ENCODE measurements around the gene BIRC3.

The BIRC3 gene

GRCh38 chr11:102385085-102386007 is 68.1 kb downstream of the BIRC3 start:
- Histone ChIP-seq H3K79me1 (ENCODE audit: low read length) (no peaks in the 10 kb centered on the region), H3K9me3 (ENCODE audit: insufficient read depth, low read depth, low read length) (no peaks in the 10 kb centered on the region), H3K9ac (ENCODE audit: low read length) (no peak overlapping the region), H3K18ac (ENCODE audit: low read length) (no peak overlapping the region), H2AFZ (ENCODE audit: insufficient read depth, low read length, poor library complexity) (no peak overlapping the region), H2BK12ac (ENCODE audit: low read length) (no peak overlapping the region), H4K8ac (ENCODE audit: low read depth, low read length) (no peak overlapping the region), H2AK5ac (ENCODE audit: low read length) (no peak overlapping the region), H2BK120ac (ENCODE audit: insufficient read depth, low read length, poor library complexity) (no peak overlapping the region), H3K23ac (ENCODE audit: low read length) (no peak overlapping the region), H3K4me1 (ENCODE audit: control insufficient read depth in 1 of 2, insufficient read depth in 2 of 2, low read length in 2 of 2) (no peaks in the 10 kb centered on the region), H3K36me3 (ENCODE audit: control insufficient read depth in 1 of 2, insufficient read depth in 2 of 2, low read length in 2 of 2) (peaks cover 8 to 21% of the 10 kb centered on the region in 2 experiments), H4K12ac (ENCODE audit: low read depth, low read length) (no peak overlapping the region), H3K4ac (ENCODE audit: low read depth, low read length) (no peak overlapping the region), H3K14ac (ENCODE audit: low read length) (no peak overlapping the region), H3K27ac (ENCODE audit: low read depth, low read length) (no peak overlapping the region), H4K91ac (ENCODE audit: low read depth, low read length) (no peak overlapping the region), H3K4me2 (ENCODE audit: low read length) (no peak overlapping the region), H2BK5ac (ENCODE audit: low read depth, low read length, poor library complexity) (no peak overlapping the region), H3K79me2 (ENCODE audit: control insufficient read depth, insufficient read depth, low read length, poor library complexity) (no peaks in the 10 kb centered on the region), H3K4me3 (ENCODE audit: low read depth, low read length) (no peak overlapping the region), H3K27me3 (ENCODE audit: insufficient read depth, low read length) (no peaks in the 10 kb centered on the region)
- DNase-seq: no peak
- WGBS (ENCODE audit: extremely low coverage, insufficient coverage, insufficient read length): no CpG with 5 or more reads among the region's 5 CpGs

- H3K23ac ChIP-seq (ENCODE audit: low read length): no peak overlapping the region
- no peaks in the 10 kb centered on the region for H3K27me3 ChIP-seq (ENCODE audit: insufficient read depth, low read length)
- peaks cover 14 to 25% of the 10 kb centered on the region in 2 experiments for H3K36me3 ChIP-seq (ENCODE audit: control insufficient read depth in 1 of 2, insufficient read depth in 2 of 2, low read length in 2 of 2)
- no peak overlapping the region for H3K18ac ChIP-seq (ENCODE audit: low read length)
- no peak overlapping the region for H3K9ac ChIP-seq (ENCODE audit: low read length)
- no peak overlapping the region for H3K14ac ChIP-seq (ENCODE audit: low read length)
- H3K4me1 ChIP-seq (ENCODE audit: control insufficient read depth in 1 of 2, insufficient read depth in 2 of 2, low read length in 2 of 2): no peaks in the 10 kb centered on the region
- no peaks in the 10 kb centered on the region for H3K79me1 ChIP-seq (ENCODE audit: low read length)
- no peaks in the 10 kb centered on the region for H3K9me3 ChIP-seq (ENCODE audit: insufficient read depth, low read depth, low read length)
- WGBS (ENCODE audit: extremely low coverage, insufficient coverage, insufficient read length): no CpG with 5 or more reads among the region's 2 CpGs
- no peak overlapping the region for H3K4me3 ChIP-seq (ENCODE audit: low read depth, low read length)
- H2AK5ac ChIP-seq (ENCODE audit: low read length): no peak overlapping the region
- H2BK12ac ChIP-seq (ENCODE audit: low read length): no peak overlapping the region
- no peaks in the 10 kb centered on the region for H3K79me2 ChIP-seq (ENCODE audit: control insufficient read depth, insufficient read depth, low read length, poor library complexity)
- DNase-seq: peak in 1 of 2 donors; percentile 21
- H2AFZ ChIP-seq (ENCODE audit: insufficient read depth, low read length, poor library complexity): no peak overlapping the region
- no peak overlapping the region for H4K8ac ChIP-seq (ENCODE audit: low read depth, low read length)
- no peak overlapping the region for H2BK120ac ChIP-seq (ENCODE audit: insufficient read depth, low read length, poor library complexity)
- H4K91ac ChIP-seq (ENCODE audit: low read depth, low read length): no peak overlapping the region
- no peak overlapping the region for H2BK5ac ChIP-seq (ENCODE audit: low read depth, low read length, poor library complexity)
- H3K27ac ChIP-seq (ENCODE audit: low read depth, low read length): no peak overlapping the region
- H4K12ac ChIP-seq (ENCODE audit: low read depth, low read length): no peak overlapping the region
- H3K4ac ChIP-seq (ENCODE audit: low read depth, low read length): no peak overlapping the region
- no peak overlapping the region for H3K4me2 ChIP-seq (ENCODE audit: low read length)
These were observed 69.0 kb downstream of the BIRC3 start for GRCh38 chr11:102386136-102386734.

- H3K79me1 ChIP-seq (ENCODE audit: low read length): no peaks in the 10 kb centered on the region
- no peak overlapping the region for H3K18ac ChIP-seq (ENCODE audit: low read length)
- H3K9me3 ChIP-seq (ENCODE audit: insufficient read depth, low read depth, low read length): no peaks in the 10 kb centered on the region
- no peak overlapping the region for H3K9ac ChIP-seq (ENCODE audit: low read length)
- no peak overlapping the region for H3K4me3 ChIP-seq (ENCODE audit: low read depth, low read length)
- H2BK12ac ChIP-seq (ENCODE audit: low read length): no peak overlapping the region
- no peak overlapping the region for H4K91ac ChIP-seq (ENCODE audit: low read depth, low read length)
- no peak overlapping the region for H3K23ac ChIP-seq (ENCODE audit: low read length)
- no peak overlapping the region for H2AK5ac ChIP-seq (ENCODE audit: low read length)
- DNase-seq: peak in 1 of 2 donors; percentile 74
- H3K36me3 ChIP-seq (ENCODE audit: control insufficient read depth in 1 of 2, insufficient read depth in 2 of 2, low read length in 2 of 2): peaks cover 18 to 29% of the 10 kb centered on the region in 2 experiments
- no peak overlapping the region for H4K8ac ChIP-seq (ENCODE audit: low read depth, low read length)
- no peak overlapping the region for H2BK5ac ChIP-seq (ENCODE audit: low read depth, low read length, poor library complexity)
- H3K14ac ChIP-seq (ENCODE audit: low read length): no peak overlapping the region
- H3K27me3 ChIP-seq (ENCODE audit: insufficient read depth, low read length): no peaks in the 10 kb centered on the region
- H2BK120ac ChIP-seq (ENCODE audit: insufficient read depth, low read length, poor library complexity): no peak overlapping the region
- H3K4me1 ChIP-seq (ENCODE audit: control insufficient read depth in 1 of 2, insufficient read depth in 2 of 2, low read length in 2 of 2): no peaks in the 10 kb centered on the region
- no CpG with 5 or more reads among the region's 8 CpGs for WGBS (ENCODE audit: extremely low coverage, insufficient coverage, insufficient read length)
- no peaks in the 10 kb centered on the region for H3K79me2 ChIP-seq (ENCODE audit: control insufficient read depth, insufficient read depth, low read length, poor library complexity)
- H4K12ac ChIP-seq (ENCODE audit: low read depth, low read length): no peak overlapping the region
- H2AFZ ChIP-seq (ENCODE audit: insufficient read depth, low read length, poor library complexity): no peak overlapping the region
- H3K27ac ChIP-seq (ENCODE audit: low read depth, low read length): no peak overlapping the region
- no peak overlapping the region for H3K4me2 ChIP-seq (ENCODE audit: low read length)
- H3K4ac ChIP-seq (ENCODE audit: low read depth, low read length): no peak overlapping the region
These were observed 69.9 kb downstream of the BIRC3 start for GRCh38 chr11:102387043-102387781.

Measured in trophoblast cell (in vitro differentiated cells and primary cell).